OCI-LY7 (cell line): ENCODE measurements around the gene GSTA3. TPM values are rescaled to one million over a fixed set of nuclear protein-coding genes. Genes with fewer than 3 reads are reported as not detected.
"Not testable (repeated sequence)": the region's sequence is repeated elsewhere in the genome, so short reads cannot be mapped to it uniquely, and the experiment has no call there.

Source experiments
- BruUV-seq: library from RNA; stranded (reverse); fragments of 400-500 nt; replicated peaks from 2 replicates; lab custom pipeline; 2021; lab: Mats Ljungman, UMichigan
- CTCF ChIA-PET: fragments of 300-600 bp; sonication (Branson Sonifier 250); formaldehyde crosslinking; loops from one replicate; lab custom pipeline; 2022; ENCODE audit warnings: antibody characterized with exemption; ENCODE audit not compliant: unreplicated experiment; lab: Charles Lee
- POLR2A ChIA-PET: fragments of 300-600 bp; sonication (Branson Sonifier 250); formaldehyde crosslinking; loops from one replicate; lab custom pipeline; 2022; ENCODE audit warnings: antibody characterized with exemption; lab: Charles Lee
- DNase-seq: peaks from one replicate; pipeline ENCODE4 v3.0.0-alpha.2; 2015; ENCODE audit warnings: low spot score
- H2AFZ ChIP-seq: fragments of 200-600 bp; sonication (generic), shearing (Covaris generic); 2 replicates; pipeline ENCODE4 v1.6.1; 2014; ENCODE audit warnings: mild to moderate bottlenecking, antibody characterized with exemption, low read length, moderate library complexity
- H3K27ac ChIP-seq: fragments of 200-600 bp; sonication (generic); 2 replicates; pipeline ENCODE4 v1.5.1; 2014; ENCODE audit warnings: mixed run types, low read depth, mild to moderate bottlenecking, moderate library complexity, low read length, inconsistent platforms; ENCODE audit not compliant: poor library complexity, severe bottlenecking
- H3K36me3 ChIP-seq: fragments of 200-600 bp; sonication (generic); 2 replicates; pipeline ENCODE4 v1.6.1; 2014; ENCODE audit warnings: mild to moderate bottlenecking, antibody characterized with exemption, low read length, moderate library complexity, mixed read lengths; ENCODE audit not compliant: insufficient read depth
- H3K4me1 ChIP-seq: fragments of 200-600 bp; sonication (generic); 2 replicates; pipeline ENCODE4 v1.5.1; 2014; ENCODE audit warnings: mild to moderate bottlenecking, low read length; ENCODE audit not compliant: insufficient read depth, poor library complexity, severe bottlenecking
- H3K4me2 ChIP-seq: fragments of 200-600 bp; sonication (generic); 2 replicates; pipeline ENCODE4 v1.6.1; 2014; ENCODE audit warnings: mild to moderate bottlenecking, low read length
- H3K4me3 ChIP-seq: fragments of 200-600 bp; sonication (generic); 2 replicates; pipeline ENCODE4 v1.5.1; 2014; ENCODE audit warnings: mild to moderate bottlenecking, low read depth, low read length; ENCODE audit not compliant: poor library complexity, severe bottlenecking
- H3K79me2 ChIP-seq: fragments of 200-600 bp; sonication (generic); 2 replicates; pipeline ENCODE4 v1.6.1; 2016; ENCODE audit warnings: low read depth, mild to moderate bottlenecking, low read length, moderate library complexity, mixed read lengths; ENCODE audit not compliant: insufficient read depth
- H3K9me2 ChIP-seq: fragments of 200-600 bp; sonication (generic); 2 replicates; pipeline ENCODE4 v1.6.1; 2016; ENCODE audit warnings: mild to moderate bottlenecking, low read length, mixed read lengths; ENCODE audit not compliant: insufficient read depth
- H3K9me3 ChIP-seq: fragments of 200-600 bp; sonication (generic); 2 replicates; pipeline ENCODE4 v1.6.1; 2014; ENCODE audit warnings: mild to moderate bottlenecking, mixed run types, low read length, mixed read lengths
- H4K20me1 ChIP-seq: fragments of 200-600 bp; sonication (generic); 2 replicates; pipeline ENCODE4 v1.6.1; 2014; ENCODE audit warnings: mild to moderate bottlenecking, antibody characterized with exemption, low read length, moderate library complexity, mixed read lengths; ENCODE audit not compliant: insufficient read depth
- CTCF ChIP-seq: fragments of 200-600 bp; sonication (generic); conservative IDR thresholded peaks from 2 replicates; pipeline ENCODE4 v1.5.1; 2014; ENCODE audit warnings: mild to moderate bottlenecking, antibody characterized with exemption, low read length, moderate library complexity, mixed read lengths
- EZH2phosphoT487 ChIP-seq: fragments of 200-600 bp; sonication (generic); IDR thresholded peaks from 2 replicates; pipeline ENCODE4 v1.6.1; 2018; ENCODE audit warnings: low read depth, borderline replicate concordance, mild to moderate bottlenecking, mixed run types, antibody characterized with exemption, low read length, moderate library complexity, mixed read lengths
- intact Hi-C: fragments of 100-400 bp; cut with micrococcal nuclease; formaldehyde crosslinking; loops from one replicate; pipeline ENCODE4 v1.10.0; 2022; ENCODE audit not compliant: unreplicated experiment
- total RNA-seq, 2 experiments: library from RNA; depleted of rRNA in 1 of 2; stranded (reverse); fragments of >200 nt in 1 of 2; shearing (Covaris generic) in 1 of 2; gene quantifications; 2 replicates each; pipeline ENCODE4 v1.2.3, GENCODE V29; 2014 to 2022

GSTA3 gene
- total RNA-seq, 2 experiments from 2014 or later = not detected

- Histone ChIP-seq H3K36me3 (no peaks in the 10 kb centered on the region), H3K79me2 (no peaks in the 10 kb centered on the region), H4K20me1 (no peaks in the 10 kb centered on the region), H3K4me3 (no peak overlapping the region), H2AFZ (no peak overlapping the region), H3K4me1 (no peaks in the 10 kb centered on the region), H3K9me3 (no peaks in the 10 kb centered on the region), H3K9me2 (no peaks in the 10 kb centered on the region), H3K4me2 (no peak overlapping the region), H3K27ac (no peak overlapping the region)
- no peak for TF ChIP-seq CTCF
- no peak for TF ChIP-seq EZH2phosphoT487
- ChIA-PET POLR2A (interaction anchor here (0.6 kb wide), 1 partner anchor 257 kb away, joined by 3 read pairs; no protein-coding TSS in a partner anchor), CTCF (no interaction called here)
- no peak for DNase-seq
- intact Hi-C loops = no loop called here
- no TSS peak for BruUV-seq
These were observed 41.3 kb downstream of the GSTA3 start for GRCh38 chr6:52868240-52868639.

DNA sequence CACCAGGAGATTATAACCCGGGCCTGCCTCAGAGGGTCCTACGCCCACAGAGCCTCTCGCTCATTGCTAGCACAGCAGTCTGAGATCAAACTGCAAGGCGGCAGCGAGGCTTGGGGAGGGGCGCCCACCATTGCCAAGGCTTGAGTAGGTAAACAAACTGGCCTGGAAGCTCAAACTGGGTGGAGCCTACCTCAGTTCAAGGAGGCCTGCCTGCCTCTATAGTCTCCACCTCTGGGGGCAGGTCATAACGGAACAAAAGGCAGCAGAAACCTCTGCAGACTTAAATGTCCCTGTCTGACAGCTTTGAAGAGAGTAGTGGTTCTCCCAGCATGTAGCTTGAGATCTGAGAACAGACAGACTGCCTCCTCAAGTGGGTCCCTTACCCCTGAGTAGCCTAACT, 48.3 kb downstream of the GSTA3 start:
- H3K9me2 ChIP-seq, H2AFZ ChIP-seq, BruUV-seq, H3K4me2 ChIP-seq, H4K20me1 ChIP-seq, DNase-seq, H3K4me3 ChIP-seq, CTCF ChIA-PET, H3K79me2 ChIP-seq, H3K36me3 ChIP-seq, POLR2A ChIA-PET, H3K27ac ChIP-seq, H3K9me3 ChIP-seq, H3K4me1 ChIP-seq, intact Hi-C loops: not testable (repeated sequence)

GRCh38 chr6:52858416-52858815, 51.1 kb downstream of the GSTA3 start:
- no peaks in the 10 kb centered on the region for H3K79me2 ChIP-seq
- H3K4me3 ChIP-seq = no peak overlapping the region
- no peak overlapping the region for H2AFZ ChIP-seq
- POLR2A ChIA-PET = no interaction called here
- DNase-seq = no peak
- H4K20me1 ChIP-seq = no peaks in the 10 kb centered on the region
- no peaks in the 10 kb centered on the region for H3K36me3 ChIP-seq
- H3K9me3 ChIP-seq = no peaks in the 10 kb centered on the region
- H3K4me1 ChIP-seq = no peaks in the 10 kb centered on the region
- H3K27ac ChIP-seq = no peak overlapping the region
- H3K9me2 ChIP-seq = no peaks in the 10 kb centered on the region
- intact Hi-C loops = no loop called here
- BruUV-seq = no TSS peak
- CTCF ChIA-PET = no interaction called here
- H3K4me2 ChIP-seq = no peak overlapping the region
- TF ChIP-seq CTCF (no peak), EZH2phosphoT487 (no peak)

DNA sequence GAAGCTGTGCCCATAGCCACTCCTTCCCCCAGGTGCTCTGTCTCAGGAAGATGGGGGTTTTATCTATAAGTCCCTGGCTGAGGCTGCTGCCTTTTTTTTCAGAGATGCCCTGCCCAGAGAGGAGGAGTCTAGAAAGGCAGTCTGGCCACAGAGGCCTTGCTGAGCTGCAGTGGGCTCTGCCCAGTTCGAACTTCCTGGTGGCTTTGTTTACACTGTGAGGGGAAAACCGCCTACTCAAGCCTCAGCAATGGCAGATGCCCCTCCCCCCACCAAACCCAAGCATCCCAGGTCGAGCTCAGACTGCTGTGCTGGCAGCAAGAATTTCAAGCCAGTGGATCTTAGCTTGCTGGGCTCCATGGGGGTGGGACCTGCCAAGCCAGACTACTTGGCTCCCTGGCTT, 53.4 kb downstream of the GSTA3 start:
- H3K9me3 ChIP-seq, POLR2A ChIA-PET, H3K4me2 ChIP-seq, H3K36me3 ChIP-seq, H3K27ac ChIP-seq, H3K4me1 ChIP-seq, BruUV-seq, DNase-seq, intact Hi-C loops, H3K79me2 ChIP-seq, H3K9me2 ChIP-seq, H3K4me3 ChIP-seq, H4K20me1 ChIP-seq, CTCF ChIA-PET, H2AFZ ChIP-seq: not testable (repeated sequence)
